Transverse colon (tissue), 4 donors: Measurements from ENCODE around the gene JCAD. TPM values are rescaled to one million over a fixed set of nuclear protein-coding genes. Genes with fewer than 3 reads are reported as not detected.
A peak's percentile ranks its signal among the peaks of the same experiment; 100 is the strongest.

Experiments
- DNase-seq: peaks from one replicate; pipeline ENCODE4 v3.0.0-alpha.2; 2019
- H3K27ac ChIP-seq, 4 donors: fragments of 200-600 bp; sonication (generic); 2 replicates each; pipeline ENCODE4 v1.5.1; 2016 to 2018; ENCODE audit warnings: inconsistent platforms in 4 of 4
- H3K27me3 ChIP-seq: fragments of 200-600 bp; sonication (generic); 2 replicates; pipeline ENCODE4 v1.5.1; 2017; ENCODE audit warnings: inconsistent platforms
- H3K36me3 ChIP-seq, 4 donors: fragments of 200-600 bp; sonication (generic); 2 replicates each; pipeline ENCODE4 v1.5.1; 2017 to 2019; ENCODE audit warnings: inconsistent platforms in 4 of 4
- H3K4me1 ChIP-seq, 4 donors: fragments of 200-600 bp; sonication (generic); 2 replicates each; pipeline ENCODE4 v1.5.1; 2017 to 2020; ENCODE audit warnings: inconsistent platforms in 4 of 4
- H3K4me3 ChIP-seq, 4 donors: fragments of 200-600 bp; sonication (generic); 1 replicate in 1 of 4; 2 replicates in 3 of 4; pipeline versions ENCODE4 v1.5.1 to v1.6.1; 2017 to 2019; ENCODE audit warnings: inconsistent platforms in 4 of 4
- H3K9me3 ChIP-seq, 2 donors: fragments of 200-600 bp; sonication (generic); 2 replicates each; pipeline ENCODE4 v1.5.1; 2017 to 2019; ENCODE audit warnings: inconsistent platforms in 2 of 2
- CTCF ChIP-seq, 5 experiments: fragments of 200-600 bp in 3 of 5; fragments of 450-650 bp in 2 of 5; sonication (generic) in 3 of 5; IDR thresholded peaks; 1 replicate in 2 of 5; 2 replicates in 3 of 5; pipeline ENCODE4 v1.5.1; 2016 to 2017; ENCODE audit warnings: antibody characterized with exemption in 5 of 5, inconsistent platforms in 3 of 5, mild to moderate bottlenecking in 2 of 5, moderate library complexity in 1 of 5
- EP300 ChIP-seq: sonication (generic); formaldehyde crosslinking; IDR thresholded peaks from one replicate; pipeline ENCODE4 v1.6.1; 2017; ENCODE audit warnings: antibody characterized with exemption, low read depth
- POLR2A ChIP-seq: fragments of 450-650 bp; IDR thresholded peaks from one replicate; pipeline ENCODE4 v1.6.1; 2016; ENCODE audit warnings: antibody characterized with exemption, mild to moderate bottlenecking, moderate library complexity
- POLR2AphosphoS5 ChIP-seq, 3 donors: sonication (generic); formaldehyde crosslinking; IDR thresholded peaks; one replicate each; pipeline ENCODE4 v1.6.1; 2016; ENCODE audit warnings: antibody characterized with exemption in 3 of 3
- WGBS, 2 donors: methylation state at CpG; one replicate each; pipeline ENCODE4 v1.1.5; 2018; ENCODE audit warnings: low coverage in 1 of 2; 5-methylcytosine and 5-hydroxymethylcytosine counted together
- in situ Hi-C, 4 donors: fragments of 200-750 bp; cut with MboI; loops; one replicate each; pipeline versions ENCODE4 v1.15.0 to v1.15.1; 2017; ENCODE audit warnings: low sequenced_read_pairs in 3 of 4, low pct_ligation_motif_present in 1 of 4, low pct_unique_long_range_greater_than_20kb in 1 of 4
- intact Hi-C: fragments of 100-400 bp; cut with DNase I; formaldehyde crosslinking; loops from one replicate; pipeline ENCODE4 v1.15.1; 2023; ENCODE audit warnings: low total_unique reads
- total RNA-seq, 4 donors: library from RNA; depleted of rRNA; stranded (reverse); fragments of >200 nt; gene quantifications; one replicate each; pipeline ENCODE4 v1.1.0, GENCODE V29; 2016

The JCAD gene
- total RNA-seq, 4 donors from 2014 or later: 13.0 to 40.8 (median 19.9) TPM

GRCh38 chr10:30052062-30052461 is 7.3 kb downstream of the JCAD start:
- H3K4me1 ChIP-seq: peaks cover 0 to 21% (median 3%) of the 10 kb centered on the region in 4 donors
- H3K27ac ChIP-seq: no peak overlapping the region
- no peaks in the 10 kb centered on the region for H3K27me3 ChIP-seq
- H3K9me3 ChIP-seq: no peaks in the 10 kb centered on the region
- TF ChIP-seq POLR2A (no peak), EP300 (no peak), POLR2AphosphoS5 (IDR thresholded peaks at IDR 0.05) (no peak), CTCF (IDR thresholded peaks at IDR 0.05) (no peak)
- H3K36me3 ChIP-seq: no peaks in the 10 kb centered on the region
- WGBS, 2 donors: 75 to 88% methylated on average over 4 to 6 of the region's 6 CpGs
- no peak overlapping the region for H3K4me3 ChIP-seq
- intact Hi-C loops (loop anchor here (10.0 kb wide), 2 partner anchors 63 to 133 kb away; no protein-coding TSS in a partner anchor), in situ Hi-C loops (no loop called here)
- DNase-seq: no peak

GRCh38 chr10:30051220-30051619 is 8.2 kb downstream of the JCAD start:
- Histone ChIP-seq H3K27me3 (no peaks in the 10 kb centered on the region), H3K4me3 (no peak overlapping the region), H3K4me1 (peaks cover 0 to 13% (median 3%) of the 10 kb centered on the region in 4 donors), H3K36me3 (no peaks in the 10 kb centered on the region), H3K27ac (no peak overlapping the region), H3K9me3 (no peaks in the 10 kb centered on the region)
- WGBS, 2 donors: 49 to 64% methylated on average over 8 of the region's 8 CpGs
- in situ Hi-C loops (no loop called here), intact Hi-C loops (loop anchor here (10.0 kb wide), 2 partner anchors 64 to 134 kb away; no protein-coding TSS in a partner anchor)
- TF ChIP-seq POLR2AphosphoS5 (IDR thresholded peaks at IDR 0.05): no peak
- TF ChIP-seq CTCF (IDR thresholded peaks at IDR 0.05): no peak
- no peak for TF ChIP-seq EP300
- no peak for TF ChIP-seq POLR2A
- no peak for DNase-seq

GRCh38 chr10:30050411-30050810 is 9.0 kb downstream of the JCAD start:
- no peaks in the 10 kb centered on the region for H3K36me3 ChIP-seq
- 61 to 69% methylated on average over 2 to 3 of the region's 3 CpGs for WGBS, 2 donors
- H3K9me3 ChIP-seq: no peaks in the 10 kb centered on the region
- in situ Hi-C loops: no loop called here
- TF ChIP-seq POLR2A (no peak), POLR2AphosphoS5 (IDR thresholded peaks at IDR 0.05) (no peak), CTCF (IDR thresholded peaks at IDR 0.05) (no peak), EP300 (no peak)
- peaks cover 0 to 6% (median 2%) of the 10 kb centered on the region in 4 donors for H3K4me1 ChIP-seq
- no peak overlapping the region for H3K27ac ChIP-seq
- no peak for DNase-seq
- no peaks in the 10 kb centered on the region for H3K27me3 ChIP-seq
- no peak overlapping the region for H3K4me3 ChIP-seq
- intact Hi-C loops: loop anchor here (10.0 kb wide), 2 partner anchors 64 to 134 kb away; no protein-coding TSS in a partner anchor

GRCh38 chr10:30048768-30049517 is 10.4 kb downstream of the JCAD start:
- in situ Hi-C loops: no loop called here
- intact Hi-C loops: no loop called here

More at GRCh38 chr10:30048768-30049517, 10.4 kb downstream of the JCAD start:
- Histone ChIP-seq H3K36me3 (no peaks in the 10 kb centered on the region), H3K27me3 (no peaks in the 10 kb centered on the region), H3K27ac (no peak overlapping the region), H3K4me1 (peaks cover 0 to 6% (median 2%) of the 10 kb centered on the region in 4 donors), H3K9me3 (no peaks in the 10 kb centered on the region), H3K4me3 (no peak overlapping the region)
- DNase-seq: no peak
- no peak for TF ChIP-seq CTCF (IDR thresholded peaks at IDR 0.05)
- no peak for TF ChIP-seq POLR2A
- peak in 1 of 3 donors; percentile 16 for TF ChIP-seq POLR2AphosphoS5 (IDR thresholded peaks at IDR 0.05)
- no peak for TF ChIP-seq EP300
- 66 to 68% methylated on average over 3 to 18 of the region's 18 CpGs for WGBS, 2 donors
